ENCODE results near the gene ZNF777. TPM values are rescaled to one million over a fixed set of nuclear protein-coding genes. Genes with fewer than 3 reads are reported as not detected.

Gene ZNF777
- total RNA-seq, 1 experiment from 2014 or later = 15.6 TPM

DNA sequence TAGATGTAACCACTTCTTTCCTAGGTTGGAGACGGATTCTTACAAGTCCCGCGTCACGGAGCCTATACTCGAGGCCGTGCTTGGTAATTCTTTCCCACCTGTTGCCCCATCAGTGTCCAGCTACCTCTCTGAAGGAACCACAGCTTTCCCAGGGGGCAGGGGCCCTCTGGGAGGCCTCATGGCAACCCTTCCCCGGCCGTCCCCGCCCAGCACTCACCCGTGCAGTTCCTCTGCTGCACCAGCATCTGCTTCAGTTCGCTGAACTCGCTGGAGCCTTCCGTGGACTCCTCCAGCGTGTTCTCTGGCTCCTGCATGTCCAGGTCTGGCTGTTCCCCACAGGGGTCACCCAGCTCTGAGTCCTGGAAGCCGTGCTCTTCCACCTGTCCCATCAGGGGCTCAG, 24.5 kb downstream of the ZNF777 start:
- Histone ChIP-seq H2BK12ac (ENCODE audit: insufficient read length, low read depth, low read length) (no peak overlapping the region), H3T11ph (ENCODE audit: low read length) (no peak overlapping the region), H3K23me2 (ENCODE audit: insufficient read length, low read depth, low read length, poor library complexity, severe bottlenecking) (no peaks in the 10 kb centered on the region), H4K20me1 (ENCODE audit: control insufficient read depth, insufficient read depth, insufficient read length) (no peaks in the 10 kb centered on the region), H3K79me1 (ENCODE audit: insufficient read depth, low read depth, low read length, poor library complexity, severe bottlenecking) (no peaks in the 10 kb centered on the region), H3K27ac (ENCODE audit: insufficient read length, low read depth, low read length) (no peak overlapping the region), H2AK5ac (ENCODE audit: insufficient read length, low read length) (no peak overlapping the region), H4K5ac (ENCODE audit: insufficient read length, low read depth, low read length) (no peak overlapping the region), H4K91ac (ENCODE audit: insufficient read length, low read depth, low read length) (no peak overlapping the region), H2BK15ac (ENCODE audit: low read depth, low read length) (no peak overlapping the region), H4K8ac (replicated peaks; ENCODE audit: insufficient read length, low read depth, low read length) (no peak overlapping the region), H3K4me2 (ENCODE audit: insufficient read depth, insufficient read length, low read length) (no peak overlapping the region), H3K23ac (ENCODE audit: insufficient read length, low read depth, low read length) (no peak overlapping the region), H2AFZ (ENCODE audit: low read length) (no peak overlapping the region), H2BK20ac (ENCODE audit: low read depth, low read length, poor library complexity, severe bottlenecking) (no peak overlapping the region), H3K79me2 (ENCODE audit: insufficient read depth, low read length) (no peaks in the 10 kb centered on the region), H3K14ac (ENCODE audit: insufficient read depth, low read length) (no peak overlapping the region), H3K56ac (ENCODE audit: insufficient read length, low read depth, low read length) (no peak overlapping the region), H3K18ac (ENCODE audit: insufficient read length, low read depth, low read length) (no peak overlapping the region), H3K9me3 (ENCODE audit: control insufficient read depth, low read depth, low read length) (no peaks in the 10 kb centered on the region), H2BK120ac (ENCODE audit: low read depth, low read length, poor library complexity, severe bottlenecking) (no peak overlapping the region), H3K4me1 (ENCODE audit: insufficient read depth, low read length) (no peaks in the 10 kb centered on the region; the same call in 1 of the 2 replicates), H3K9ac (ENCODE audit: extremely low read depth, insufficient read length, low read length) (no peak overlapping the region), H3K4ac (ENCODE audit: low read depth, low read length) (no peak overlapping the region), H3K27me3 (ENCODE audit: insufficient read depth, low read length) (no peaks in the 10 kb centered on the region), H2BK5ac (ENCODE audit: insufficient read length, low read length) (no peak overlapping the region)
- TF ChIP-seq, protein P1, sequence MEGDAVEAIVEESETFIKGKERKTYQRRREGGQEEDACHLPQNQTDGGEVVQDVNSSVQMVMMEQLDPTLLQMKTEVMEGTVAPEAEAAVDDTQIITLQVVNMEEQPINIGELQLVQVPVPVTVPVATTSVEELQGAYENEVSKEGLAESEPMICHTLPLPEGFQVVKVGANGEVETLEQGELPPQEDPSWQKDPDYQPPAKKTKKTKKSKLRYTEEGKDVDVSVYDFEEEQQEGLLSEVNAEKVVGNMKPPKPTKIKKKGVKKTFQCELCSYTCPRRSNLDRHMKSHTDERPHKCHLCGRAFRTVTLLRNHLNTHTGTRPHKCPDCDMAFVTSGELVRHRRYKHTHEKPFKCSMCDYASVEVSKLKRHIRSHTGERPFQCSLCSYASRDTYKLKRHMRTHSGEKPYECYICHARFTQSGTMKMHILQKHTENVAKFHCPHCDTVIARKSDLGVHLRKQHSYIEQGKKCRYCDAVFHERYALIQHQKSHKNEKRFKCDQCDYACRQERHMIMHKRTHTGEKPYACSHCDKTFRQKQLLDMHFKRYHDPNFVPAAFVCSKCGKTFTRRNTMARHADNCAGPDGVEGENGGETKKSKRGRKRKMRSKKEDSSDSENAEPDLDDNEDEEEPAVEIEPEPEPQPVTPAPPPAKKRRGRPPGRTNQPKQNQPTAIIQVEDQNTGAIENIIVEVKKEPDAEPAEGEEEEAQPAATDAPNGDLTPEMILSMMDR (conservative IDR thresholded peaks at IDR 0.05) = no peak
- DNase-seq = no peak
- H3K36me3 Mint-ChIP-seq (ENCODE audit: insufficient read depth in 1 of 3, low read depth in 3 of 3) = peaks cover 15 to 42% (median 17%) of the 10 kb centered on the region in 3 experiments; a peak in 6 of 7 replicates
- no peak overlapping the region for H3K27ac Mint-ChIP-seq
- no peaks in the 10 kb centered on the region for H3K4me1 Mint-ChIP-seq
- no peaks in the 10 kb centered on the region for H3K27me3 Mint-ChIP-seq (ENCODE audit: low read depth)
- no CpG with 5 or more reads among the region's 15 CpGs for WGBS (ENCODE audit: extremely low coverage, insufficient read length, low lambda C conversion rate)
- no peak overlapping the region for H3K4me3 Mint-ChIP-seq
- H3K9me3 Mint-ChIP-seq = no peaks in the 10 kb centered on the region

Measured in H9 (cell line).